ENCODE results near the gene SOS1. TPM values are rescaled to one million over a fixed set of nuclear protein-coding genes. Genes with fewer than 3 reads are reported as not detected.

The SOS1 gene
- total RNA-seq, 4 donors from 2014 or later, result 55.9 to 80.8 (median 63.2) TPM

DNA sequence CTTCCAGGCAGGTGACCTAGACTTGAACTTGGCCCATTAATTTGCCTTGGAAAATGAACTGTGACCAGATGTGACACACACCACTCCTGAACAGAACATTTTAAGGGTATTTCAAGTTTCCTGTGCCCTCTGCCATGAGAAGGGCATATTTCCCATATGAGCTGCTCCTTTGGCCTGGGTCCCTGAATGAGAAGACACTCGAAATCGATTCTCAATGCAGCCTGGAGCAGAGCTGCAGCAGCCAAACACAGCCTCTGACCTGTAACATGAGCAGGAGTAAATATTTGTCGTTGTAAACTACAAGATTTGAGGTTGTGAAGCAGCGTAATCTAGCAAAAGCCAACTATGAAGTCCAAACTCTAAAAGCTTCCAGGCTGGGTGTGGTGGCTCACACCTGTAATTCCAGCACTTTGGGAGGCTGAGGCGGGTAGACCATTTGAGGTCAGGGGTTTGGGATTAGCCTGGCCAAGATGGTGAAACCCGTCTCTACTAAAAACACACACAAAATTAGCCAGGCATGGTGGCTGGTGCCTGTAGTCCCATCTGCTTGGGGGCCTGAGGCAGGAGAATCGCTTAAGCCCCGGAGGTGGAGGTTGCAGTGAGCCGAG lies 30.1 kb upstream of the SOS1 start:
- no peaks in the 10 kb centered on the region for H3K27me3 ChIP-seq
- H3K9me3 ChIP-seq, result no peaks in the 10 kb centered on the region
- no peaks in the 10 kb centered on the region for H3K36me3 ChIP-seq
- H3K27ac ChIP-seq, result no peak overlapping the region
- intact Hi-C loops (cut with DNase I), result no loop called here
- no peaks in the 10 kb centered on the region for H3K4me1 ChIP-seq
- no peak overlapping the region for H3K4me3 ChIP-seq (replicated peaks in 1 of 3)
- 82 to 87% methylated on average over 9 of the region's 9 CpGs for WGBS, 2 donors
- TF ChIP-seq POLR2A (IDR thresholded peaks at IDR 0.05), result no peak
- TF ChIP-seq, protein P1, sequence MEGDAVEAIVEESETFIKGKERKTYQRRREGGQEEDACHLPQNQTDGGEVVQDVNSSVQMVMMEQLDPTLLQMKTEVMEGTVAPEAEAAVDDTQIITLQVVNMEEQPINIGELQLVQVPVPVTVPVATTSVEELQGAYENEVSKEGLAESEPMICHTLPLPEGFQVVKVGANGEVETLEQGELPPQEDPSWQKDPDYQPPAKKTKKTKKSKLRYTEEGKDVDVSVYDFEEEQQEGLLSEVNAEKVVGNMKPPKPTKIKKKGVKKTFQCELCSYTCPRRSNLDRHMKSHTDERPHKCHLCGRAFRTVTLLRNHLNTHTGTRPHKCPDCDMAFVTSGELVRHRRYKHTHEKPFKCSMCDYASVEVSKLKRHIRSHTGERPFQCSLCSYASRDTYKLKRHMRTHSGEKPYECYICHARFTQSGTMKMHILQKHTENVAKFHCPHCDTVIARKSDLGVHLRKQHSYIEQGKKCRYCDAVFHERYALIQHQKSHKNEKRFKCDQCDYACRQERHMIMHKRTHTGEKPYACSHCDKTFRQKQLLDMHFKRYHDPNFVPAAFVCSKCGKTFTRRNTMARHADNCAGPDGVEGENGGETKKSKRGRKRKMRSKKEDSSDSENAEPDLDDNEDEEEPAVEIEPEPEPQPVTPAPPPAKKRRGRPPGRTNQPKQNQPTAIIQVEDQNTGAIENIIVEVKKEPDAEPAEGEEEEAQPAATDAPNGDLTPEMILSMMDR (IDR thresholded peaks at IDR 0.05), result no peak
- DNase-seq, result no peak

DNA sequence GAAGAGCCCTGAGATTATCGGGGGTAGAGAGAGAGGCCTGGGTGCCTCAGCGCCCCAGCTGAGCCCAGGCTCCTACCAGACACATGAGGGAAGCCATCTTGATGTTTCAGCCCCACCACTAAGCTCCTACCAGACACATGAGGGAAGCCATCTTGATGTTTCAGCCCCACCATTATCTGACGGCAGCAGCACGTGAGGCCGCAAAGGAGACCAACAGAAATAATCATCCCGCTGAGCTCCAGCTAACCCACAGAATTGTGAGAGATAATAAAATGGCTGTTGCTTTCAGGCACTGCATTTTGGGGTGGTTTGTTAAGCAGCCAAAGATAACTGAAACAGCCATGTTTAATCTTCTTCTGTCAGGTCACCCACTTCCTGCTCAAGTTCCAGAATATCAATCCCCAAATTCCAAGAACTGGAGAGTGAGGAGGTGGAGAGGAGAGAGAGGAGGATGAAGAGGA lies 29.3 kb upstream of the SOS1 start:
- TF ChIP-seq POLR2A (IDR thresholded peaks at IDR 0.05), result no peak
- TF ChIP-seq, protein P1 (IDR thresholded peaks at IDR 0.05), result no peak
- Histone ChIP-seq H3K9me3 (no peaks in the 10 kb centered on the region), H3K4me1 (no peaks in the 10 kb centered on the region), H3K36me3 (no peaks in the 10 kb centered on the region), H3K27ac (no peak overlapping the region), H3K4me3 (replicated peaks in 1 of 3) (no peak overlapping the region), H3K27me3 (no peaks in the 10 kb centered on the region)
- intact Hi-C loops (cut with DNase I), result no loop called here
- no peak for DNase-seq
- 94% methylated on average over 6 of the region's 6 CpGs for WGBS, 2 donors

DNA sequence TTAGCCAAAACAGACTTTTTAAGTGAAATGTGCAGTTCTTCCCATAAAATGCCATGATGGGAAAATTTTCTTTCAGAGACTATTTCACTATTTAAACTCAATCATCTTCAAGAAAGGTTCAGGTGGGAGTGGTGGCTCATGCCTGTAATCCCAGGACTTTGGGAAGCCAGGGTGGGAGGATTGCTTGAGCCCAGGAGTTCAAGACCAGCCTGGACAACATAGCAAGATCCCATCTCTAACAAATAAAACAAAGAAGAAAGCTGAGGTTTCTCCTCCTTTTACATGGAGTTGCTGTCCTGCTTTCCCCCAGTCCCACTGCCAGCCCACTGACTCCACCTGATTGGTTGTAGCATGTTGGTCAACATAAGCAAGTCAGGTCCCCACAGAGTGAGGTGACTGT lies 25.8 kb upstream of the SOS1 start:
- Histone ChIP-seq H3K9me3 (no peaks in the 10 kb centered on the region), H3K27ac (no peak overlapping the region), H3K36me3 (no peaks in the 10 kb centered on the region), H3K27me3 (no peaks in the 10 kb centered on the region), H3K4me3 (replicated peaks in 1 of 3) (no peak overlapping the region), H3K4me1 (no peaks in the 10 kb centered on the region)
- intact Hi-C loops (cut with DNase I), result no loop called here
- TF ChIP-seq POLR2A (IDR thresholded peaks at IDR 0.05), result no peak
- TF ChIP-seq, protein P1 (IDR thresholded peaks at IDR 0.05), result no peak
- no peak for DNase-seq

DNA sequence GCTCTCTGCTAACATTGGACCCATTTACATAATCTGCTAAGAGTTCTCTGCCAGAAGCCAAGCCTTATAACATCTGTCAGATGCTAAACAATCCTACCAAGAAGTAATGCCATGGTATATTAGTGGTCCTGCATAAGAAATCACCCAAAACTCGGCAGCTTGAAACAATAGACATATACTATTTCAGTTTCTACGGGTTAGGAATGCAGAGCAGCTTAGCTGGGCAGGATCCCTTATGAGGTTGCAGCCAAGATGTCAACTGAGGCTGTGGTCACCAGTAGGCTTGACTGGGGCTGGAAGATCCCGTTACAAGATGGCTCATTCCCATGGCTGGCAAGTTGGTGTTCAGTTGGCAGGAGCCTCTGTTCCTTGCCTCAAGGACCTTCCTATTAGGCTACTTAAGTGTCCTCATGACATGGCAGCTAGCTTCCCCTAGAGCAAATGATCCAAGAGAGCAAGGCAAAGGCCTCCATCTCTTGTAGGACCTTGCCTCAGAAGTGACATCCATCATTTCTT lies 25.1 kb upstream of the SOS1 start:
- DNase-seq, result no peak
- Histone ChIP-seq H3K27me3 (no peaks in the 10 kb centered on the region), H3K27ac (no peak overlapping the region), H3K9me3 (no peaks in the 10 kb centered on the region), H3K36me3 (no peaks in the 10 kb centered on the region), H3K4me3 (replicated peaks in 1 of 3) (no peak overlapping the region), H3K4me1 (no peaks in the 10 kb centered on the region)
- intact Hi-C loops (cut with DNase I), result no loop called here
- WGBS, 2 donors, result 80 to 95% methylated on average over 3 of the region's 3 CpGs
- TF ChIP-seq, protein P1 (IDR thresholded peaks at IDR 0.05), result no peak
- TF ChIP-seq POLR2A (IDR thresholded peaks at IDR 0.05), result no peak

DNA sequence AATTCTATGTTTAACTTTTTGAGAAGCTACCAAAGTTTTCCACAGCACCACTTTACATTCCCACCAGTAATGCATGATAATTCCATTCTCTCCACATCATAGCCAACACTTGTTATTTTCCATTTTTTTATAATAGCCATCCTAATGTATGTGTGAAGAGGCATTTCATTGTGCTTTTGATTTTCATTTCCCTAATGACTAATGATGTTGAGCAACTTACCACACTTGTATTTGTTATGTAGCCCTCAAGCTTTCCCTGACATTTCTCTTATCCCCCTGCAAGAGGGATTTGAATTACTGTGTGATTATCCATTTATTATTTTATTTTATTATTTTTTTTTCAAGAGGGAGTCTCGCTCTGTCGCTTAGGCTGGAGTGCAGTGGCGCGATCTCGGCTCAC lies 23.6 kb upstream of the SOS1 start:
- no peak overlapping the region for H3K4me3 ChIP-seq (replicated peaks in 1 of 3)
- WGBS, 2 donors, result 98 to 99% methylated on average over 5 of the region's 5 CpGs
- intact Hi-C loops (cut with DNase I), result no loop called here
- H3K9me3 ChIP-seq, result no peaks in the 10 kb centered on the region
- no peaks in the 10 kb centered on the region for H3K27me3 ChIP-seq
- TF ChIP-seq, protein P1 (IDR thresholded peaks at IDR 0.05), result no peak
- TF ChIP-seq POLR2A (IDR thresholded peaks at IDR 0.05), result no peak
- no peaks in the 10 kb centered on the region for H3K36me3 ChIP-seq
- no peak for DNase-seq
- no peaks in the 10 kb centered on the region for H3K4me1 ChIP-seq
- no peak overlapping the region for H3K27ac ChIP-seq
